WERI-Rb-1 (cell line): ENCODE data around the gene CHI3L1.

ENCODE experiments used
- DNase-seq: peaks from one replicate; pipeline ENCODE4 v3.0.0-alpha.2; 2020
- H3K27ac ChIP-seq: fragments of 250-450 bp; sonication (Bioruptor Pico); 2 replicates; pipeline ENCODE4 v1.5.1; 2020; ENCODE audit warnings: mild to moderate bottlenecking, moderate library complexity
- H3K27me3 ChIP-seq: fragments of 250-450 bp; sonication (Bioruptor Pico); 2 replicates; pipeline ENCODE4 v1.5.1; 2021; ENCODE audit warnings: mild to moderate bottlenecking, low read depth, moderate library complexity; ENCODE audit not compliant: insufficient read depth, severe bottlenecking
- H3K36me3 ChIP-seq: fragments of 250-450 bp; sonication (Bioruptor Pico); 2 replicates; pipeline ENCODE4 v1.5.1; 2020; ENCODE audit warnings: mild to moderate bottlenecking, moderate library complexity
- H3K4me3 ChIP-seq: 2 replicates; pipeline ENCODE4 v1.5.1; 2011; ENCODE audit warnings: low read depth, mild to moderate bottlenecking, control low read depth, low read length
- H3K9me3 ChIP-seq: fragments of 250-450 bp; sonication (Bioruptor Pico); 2 replicates; pipeline ENCODE4 v1.5.1; 2021; ENCODE audit warnings: mild to moderate bottlenecking, moderate library complexity; ENCODE audit not compliant: severe bottlenecking
- CTCF ChIP-seq: IDR thresholded peaks from 2 replicates; pipeline ENCODE4 v1.5.1; 2011; ENCODE audit warnings: low read depth, mild to moderate bottlenecking, control low read depth, inconsistent platforms, low read length

Gene CHI3L1

GRCh38 chr1:203135636-203136305 lies 50.7 kb downstream of the CHI3L1 start:
- TF ChIP-seq CTCF, result no peak
- DNase-seq, result no peak
- no peaks in the 10 kb centered on the region for H3K9me3 ChIP-seq
- no peak overlapping the region for H3K27ac ChIP-seq
- H3K27me3 ChIP-seq, result no peaks in the 10 kb centered on the region
- H3K36me3 ChIP-seq, result peaks cover 22% of the 10 kb centered on the region
- no peak overlapping the region for H3K4me3 ChIP-seq

GRCh38 chr1:203133970-203134725 lies 52.4 kb downstream of the CHI3L1 start:
- DNase-seq, result peak; percentile 74
- Histone ChIP-seq H3K9me3 (no peaks in the 10 kb centered on the region), H3K36me3 (peaks cover 36% of the 10 kb centered on the region), H3K4me3 (no peak overlapping the region), H3K27me3 (no peaks in the 10 kb centered on the region), H3K27ac (peak overlapping the region; percentile 11)
- TF ChIP-seq CTCF, result no peak

GRCh38 chr1:203131548-203132200 lies 54.8 kb downstream of the CHI3L1 start:
- Histone ChIP-seq H3K4me3 (no peak overlapping the region), H3K9me3 (no peaks in the 10 kb centered on the region), H3K36me3 (peaks cover 36% of the 10 kb centered on the region), H3K27me3 (no peaks in the 10 kb centered on the region), H3K27ac (no peak overlapping the region)
- no peak for TF ChIP-seq CTCF
- DNase-seq, result peak; percentile 10

- Histone ChIP-seq H3K9me3 (no peaks in the 10 kb centered on the region), H3K27me3 (no peaks in the 10 kb centered on the region), H3K27ac (no peak overlapping the region), H3K4me3 (no peak overlapping the region), H3K36me3 (peaks cover 36% of the 10 kb centered on the region)
- DNase-seq, result peak; percentile 10
- no peak for TF ChIP-seq CTCF
Measured at GRCh38 chr1:203130358-203130985, 56.0 kb downstream of the CHI3L1 start.

GRCh38 chr1:203129501-203130231 lies 56.8 kb downstream of the CHI3L1 start:
- Histone ChIP-seq H3K9me3 (no peaks in the 10 kb centered on the region), H3K4me3 (no peak overlapping the region), H3K27ac (no peak overlapping the region), H3K36me3 (peaks cover 34% of the 10 kb centered on the region), H3K27me3 (no peaks in the 10 kb centered on the region)
- TF ChIP-seq CTCF, result no peak
- DNase-seq, result peak; percentile 16
